Skin of body (tissue), 2 donors: Measurements from ENCODE around the gene EML6. TPM values are rescaled to one million over a fixed set of nuclear protein-coding genes. Genes with fewer than 3 reads are reported as not detected.
"Not testable (repeated sequence)": the region's sequence is repeated elsewhere in the genome, so short reads cannot be mapped to it uniquely, and the experiment has no call there.

Experiments
- DNase-seq: peaks from one replicate; lab custom pipeline; 2025; lab: John Stamatoyannopoulos, UW
- total RNA-seq: library from RNA; depleted of rRNA; stranded (reverse); fragments of >200 nt; gene quantifications from one replicate; pipeline ENCODE4 v1.2.3, GENCODE V29; 2014

The EML6 gene
- total RNA-seq, 1 donor from 2014 or later: 2.6 TPM

GRCh38 chr2:54801352-54801751 is 77.9 kb downstream of the EML6 start:
- no peak for DNase-seq

DNA sequence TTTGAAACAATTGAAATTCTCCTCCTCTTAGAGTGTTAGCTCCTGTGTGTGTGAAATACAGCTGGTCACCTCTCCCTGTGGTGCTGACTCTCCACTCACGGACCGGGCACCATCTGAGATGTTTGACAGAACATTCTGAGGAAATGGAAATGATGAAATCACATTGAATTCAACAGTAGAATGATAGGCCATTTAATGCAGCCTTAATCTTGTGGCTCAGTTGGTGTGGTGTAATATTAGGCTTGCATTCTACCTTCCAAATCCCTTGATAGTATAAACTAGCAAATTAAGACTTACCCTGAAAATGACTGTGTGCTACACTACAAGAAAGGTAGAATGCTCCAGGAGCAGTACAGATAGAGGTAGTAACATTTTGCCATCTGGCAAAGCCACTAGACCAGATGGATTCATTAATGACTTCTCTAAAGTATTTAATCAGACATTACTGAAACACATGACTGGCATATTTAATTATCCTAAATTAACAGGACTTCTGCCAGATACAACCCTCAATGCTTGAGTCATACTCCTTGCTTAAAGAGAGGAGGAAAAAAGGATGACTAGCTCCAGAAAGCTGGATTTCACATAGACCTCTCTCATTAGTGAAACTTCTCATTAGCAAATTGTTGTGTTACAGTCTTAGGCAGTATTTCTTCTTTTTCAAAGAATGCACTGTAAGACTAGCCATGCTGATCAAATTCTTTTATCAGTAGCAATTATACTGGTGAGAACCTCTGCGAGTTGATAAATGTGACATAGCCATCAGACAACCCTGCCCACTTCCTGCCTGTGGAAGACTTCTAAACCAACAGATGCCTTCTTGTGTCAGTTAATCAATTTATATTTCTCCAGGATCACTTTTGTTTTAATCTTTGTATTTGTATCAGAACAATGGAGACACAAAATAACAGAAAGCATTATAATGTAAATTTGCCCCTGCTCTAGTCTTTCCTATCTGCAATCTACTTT is 80.6 kb downstream of the EML6 start:
- DNase-seq: no peak

DNA sequence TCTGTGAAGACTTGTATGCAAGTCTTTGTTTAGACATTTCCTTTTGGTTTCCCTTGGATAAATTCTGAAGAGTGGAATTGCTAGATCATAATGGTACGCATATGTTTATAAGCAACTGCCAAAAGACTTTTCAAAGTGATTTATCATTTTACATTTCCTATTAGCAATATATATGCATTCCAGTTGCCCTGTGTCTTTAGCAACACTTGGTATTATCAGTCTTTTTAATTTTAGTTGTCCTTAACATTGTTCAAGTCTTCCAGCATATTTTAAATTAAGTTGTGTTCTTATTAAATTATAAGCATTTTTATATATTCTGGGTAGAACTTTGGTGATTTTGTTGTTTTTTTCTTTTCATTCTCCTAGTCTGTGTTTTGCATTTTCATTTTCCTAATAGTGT is 81.8 kb downstream of the EML6 start:
- DNase-seq: no peak

- no peak for DNase-seq
These were observed 83.5 kb downstream of the EML6 start for GRCh38 chr2:54806975-54807374.

DNA sequence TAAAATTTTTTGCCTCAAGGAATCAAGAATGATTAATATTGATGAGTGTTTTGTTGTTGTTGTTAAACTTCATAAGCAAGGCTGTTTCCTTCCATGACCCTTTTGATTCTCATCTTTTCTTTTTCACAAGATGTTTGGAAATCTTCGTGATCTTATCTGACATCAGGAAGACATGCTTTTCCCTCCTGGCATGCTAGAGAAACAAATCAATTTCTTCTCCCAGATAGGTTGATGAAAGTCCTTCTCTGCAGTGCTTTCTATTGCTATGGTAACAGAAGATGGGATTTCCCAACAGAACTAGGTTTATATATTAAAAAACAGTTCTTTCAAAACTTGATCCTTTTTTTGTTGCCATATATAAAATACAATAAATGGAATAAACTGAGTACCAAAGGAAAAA is 85.2 kb downstream of the EML6 start:
- no peak for DNase-seq

DNA sequence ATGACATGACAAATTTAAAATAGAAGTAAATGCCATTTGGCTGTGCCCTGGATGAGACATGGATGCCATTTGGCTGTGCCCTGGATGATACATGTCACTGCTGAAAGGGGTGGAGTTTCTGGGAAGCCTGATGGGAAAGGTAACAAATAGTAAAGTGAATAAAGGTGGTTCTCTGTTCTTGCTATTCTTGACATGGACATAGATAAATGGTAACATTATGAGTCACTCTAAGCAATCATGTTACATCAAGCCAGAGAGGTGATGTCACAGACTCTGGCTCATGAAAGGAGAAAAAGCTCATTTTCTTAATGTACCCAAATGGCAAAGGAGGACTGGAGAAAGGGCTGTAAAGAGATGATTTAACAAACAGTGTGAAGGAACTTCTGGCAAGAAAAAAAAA is 86.4 kb downstream of the EML6 start:
- no peak for DNase-seq

GRCh38 chr2:54810246-54810645 is 86.8 kb downstream of the EML6 start:
- no peak for DNase-seq

GRCh38 chr2:54813584-54813983 is 90.1 kb downstream of the EML6 start:
- DNase-seq: no peak

- DNase-seq: no peak
These were observed 91.1 kb downstream of the EML6 start for GRCh38 chr2:54814389-54815147.

GRCh38 chr2:54815148-54815539 is 91.7 kb downstream of the EML6 start:
- DNase-seq: no peak

GRCh38 chr2:54818226-54818625 is 94.8 kb downstream of the EML6 start:
- DNase-seq: no peak

DNA sequence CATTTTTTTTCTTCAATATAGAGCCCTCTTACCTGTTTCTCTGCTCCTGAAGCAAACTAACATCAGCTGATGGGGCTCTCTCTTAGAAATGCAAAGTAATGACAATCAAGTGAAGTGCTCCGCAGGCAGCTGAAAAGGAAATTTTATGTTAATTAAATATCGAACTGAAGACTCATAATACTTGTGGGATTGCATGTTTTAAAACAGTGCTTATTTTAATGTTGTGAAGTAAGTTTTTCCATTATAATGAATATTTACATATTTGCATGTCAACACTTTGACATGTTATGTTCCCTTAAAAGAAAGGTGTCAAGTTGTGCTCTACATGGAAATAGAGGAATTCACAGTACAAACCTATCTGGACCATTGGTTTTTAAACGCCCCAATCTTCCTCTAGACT is 97.1 kb downstream of the EML6 start:
- DNase-seq: no peak

DNA sequence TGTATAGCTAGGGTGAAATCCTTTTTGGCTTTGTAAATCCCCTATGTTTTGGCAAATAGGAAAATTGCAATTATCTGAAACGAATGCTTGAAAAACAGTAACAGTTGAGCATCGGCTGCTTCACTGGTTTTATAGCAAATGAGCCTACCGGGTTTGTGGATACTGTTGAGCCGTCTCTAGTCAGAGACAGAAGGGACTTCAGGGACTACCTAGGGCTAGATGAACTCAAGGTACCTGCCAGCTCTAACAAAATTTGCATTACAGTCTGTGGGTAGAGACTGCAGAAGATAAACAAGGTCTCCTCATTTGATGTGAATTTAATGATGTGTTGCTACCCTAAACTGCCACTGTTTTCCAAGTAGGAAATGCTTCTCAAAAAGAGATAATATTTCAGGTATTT is 101.1 kb downstream of the EML6 start:
- DNase-seq: no peak

GRCh38 chr2:54830546-54830945 is 107.1 kb downstream of the EML6 start:
- no peak for DNase-seq

DNA sequence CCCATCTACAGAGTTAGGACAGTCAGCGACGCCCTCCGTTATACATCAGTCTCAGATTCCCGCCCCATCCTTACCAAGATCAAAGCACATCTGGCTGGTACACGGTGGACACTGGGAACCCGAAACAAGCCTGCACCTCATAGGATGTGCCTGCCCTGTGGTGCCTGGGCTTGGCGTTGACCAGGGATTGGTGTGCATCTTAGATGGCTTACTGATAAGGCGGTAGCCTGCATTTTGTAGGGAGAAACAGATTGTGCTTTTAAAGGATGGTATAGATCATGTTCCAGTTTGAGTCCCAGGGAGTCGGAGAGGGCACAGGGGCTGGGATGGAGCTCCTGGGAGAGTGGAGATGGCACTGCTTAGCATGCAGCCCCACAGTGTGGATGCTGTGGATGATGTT is 108.0 kb downstream of the EML6 start:
- no peak for DNase-seq

DNA sequence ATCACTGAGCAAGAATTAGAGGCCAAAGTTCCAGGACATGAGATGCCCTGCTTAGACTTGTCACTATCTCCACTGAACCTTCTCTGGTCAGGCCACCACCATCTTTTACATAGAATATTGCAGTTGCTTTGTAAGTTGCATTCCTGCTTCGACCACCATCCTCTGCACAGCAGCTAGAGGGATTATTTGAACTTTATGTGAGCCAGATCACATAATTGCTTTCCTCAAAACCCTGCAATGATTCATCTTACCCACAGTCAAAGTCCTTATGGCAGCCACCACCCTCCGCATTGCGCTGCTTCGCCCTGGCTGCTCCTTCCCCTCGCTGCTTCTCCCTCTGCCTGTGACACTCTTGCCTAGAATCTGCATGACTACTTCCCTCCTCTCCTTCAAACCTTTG is 111.3 kb downstream of the EML6 start:
- DNase-seq: no peak

DNA sequence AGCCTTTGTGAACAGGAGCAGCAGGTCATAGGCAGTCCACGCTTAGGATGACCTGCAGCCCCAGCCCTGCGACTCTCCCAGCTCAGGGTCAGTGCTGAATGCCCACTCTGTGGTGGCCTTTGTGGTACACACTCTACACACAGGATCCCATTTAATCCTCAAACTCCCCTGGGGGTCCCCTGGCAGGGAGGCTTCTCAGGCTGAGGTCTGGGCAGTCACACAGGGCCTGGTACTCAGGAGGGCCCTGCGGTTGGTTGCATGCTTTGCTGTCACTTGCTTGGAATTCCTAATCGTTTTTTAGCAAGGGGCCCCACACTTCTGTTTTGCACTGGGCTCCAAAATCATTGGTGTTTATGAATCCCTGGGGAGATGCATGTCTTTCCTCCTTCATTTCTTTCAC is 113.0 kb downstream of the EML6 start:
- no peak for DNase-seq

DNA sequence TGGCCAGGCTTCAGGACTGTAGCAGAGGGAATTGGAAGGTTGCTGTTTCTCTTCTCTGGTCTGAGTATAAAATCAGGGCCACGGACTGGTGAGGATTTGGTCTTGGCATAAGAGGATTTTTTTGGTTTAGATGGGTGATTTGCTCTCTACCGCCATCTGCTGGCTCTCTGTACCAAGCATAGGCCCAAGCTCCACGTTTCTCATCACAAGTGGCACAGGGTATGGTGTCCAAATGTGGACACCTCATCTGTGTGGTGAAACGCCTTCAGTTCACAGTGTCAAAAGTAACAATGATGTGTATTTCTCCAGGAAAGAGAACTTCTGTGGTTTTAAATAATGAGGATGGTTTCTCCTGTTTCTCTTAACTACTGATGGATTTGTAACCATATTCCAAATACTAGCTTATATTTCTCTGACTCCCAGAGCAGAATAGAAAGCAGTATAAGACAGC is 115.1 kb downstream of the EML6 start:
- no peak for DNase-seq

DNA sequence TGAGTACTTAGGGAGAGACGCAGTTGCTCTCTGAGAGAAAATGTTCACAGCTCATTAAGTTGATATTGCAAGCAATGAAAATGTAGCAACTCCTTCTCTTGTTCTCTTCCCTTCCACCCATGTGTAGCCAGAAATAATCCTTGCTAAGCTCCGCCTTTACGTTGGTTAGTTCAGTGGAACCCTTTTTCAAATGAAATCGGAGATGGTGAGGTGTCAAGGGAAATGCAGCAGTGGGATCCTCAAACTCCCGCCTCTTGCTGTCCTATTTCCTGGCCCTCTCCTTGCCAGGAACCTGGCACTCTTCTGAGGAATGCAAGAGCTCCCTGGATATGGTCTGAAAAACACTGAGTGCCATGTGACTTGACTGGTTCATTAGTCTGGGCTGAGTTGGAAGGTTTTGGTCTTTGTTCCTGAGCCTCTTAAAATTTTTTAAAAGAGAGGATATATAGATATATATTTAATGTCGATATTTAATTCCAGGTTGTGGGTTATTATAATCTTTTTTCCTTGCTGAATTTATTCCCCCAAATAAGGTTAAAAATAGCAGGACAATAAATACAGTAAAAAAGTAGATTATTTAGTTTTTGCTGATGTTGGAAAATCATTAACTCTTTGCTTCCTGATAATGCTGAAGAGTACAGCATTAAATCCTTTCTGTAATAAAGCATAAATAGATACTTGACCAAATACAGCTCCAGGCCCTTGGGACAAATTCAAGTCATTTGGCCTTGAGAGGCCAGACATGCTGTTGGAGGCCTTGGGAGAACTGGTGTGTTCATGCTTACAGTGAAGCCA is 116.2 kb downstream of the EML6 start:
- no peak for DNase-seq

DNA sequence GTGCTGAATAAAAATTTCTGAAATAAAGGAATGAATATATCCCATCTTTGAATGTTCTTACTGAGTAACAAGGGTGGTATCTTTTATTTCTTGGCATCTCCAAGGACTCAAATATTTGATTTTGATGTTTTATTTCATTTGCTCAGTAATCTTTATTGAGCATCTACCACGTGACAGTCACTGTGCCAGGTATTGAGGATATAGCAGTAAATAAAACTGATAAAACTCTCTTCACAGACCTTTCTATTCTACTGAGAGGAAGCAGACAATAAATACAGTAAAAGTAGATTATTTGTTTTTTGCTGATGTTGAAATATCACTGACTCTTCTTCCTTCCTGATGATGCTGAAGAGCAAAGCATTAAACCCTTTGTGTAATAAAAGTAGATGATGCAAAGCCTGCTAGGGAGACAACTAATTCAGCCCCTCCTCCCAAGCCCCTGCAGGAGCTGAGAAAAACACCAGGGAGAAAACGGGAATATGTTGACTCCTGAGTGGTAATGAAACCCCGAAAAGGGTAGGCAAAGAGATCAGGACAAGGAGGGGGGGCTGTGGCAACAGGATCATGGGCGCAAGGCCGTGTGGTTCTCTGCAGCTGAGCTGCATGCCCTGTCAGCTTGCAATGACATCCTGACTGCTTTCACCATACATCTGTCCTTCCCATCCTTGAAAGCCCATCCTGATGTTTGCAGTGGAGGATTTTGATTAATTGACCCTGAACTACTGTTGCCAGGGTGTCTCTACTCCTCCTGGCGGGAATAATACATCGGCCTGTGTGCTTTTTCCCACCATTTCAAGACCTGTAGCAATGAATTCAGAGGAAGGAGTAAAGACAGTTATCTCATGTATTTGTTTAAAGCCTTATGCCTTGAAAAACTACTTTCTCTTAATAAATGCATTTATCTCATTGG is 117.4 kb downstream of the EML6 start:
- no peak for DNase-seq

- not testable (repeated sequence) for DNase-seq
These were observed 118.0 kb downstream of the EML6 start for GRCh38 chr2:54841500-54841899.
